Body of pancreas (tissue), 4 donors: Measurements from ENCODE around the gene KLHL7.

Experiments used
- CTCF ChIP-seq, 7 experiments: fragments of 450-650 bp in 4 of 7; fragments of 200-600 bp in 3 of 7; sonication (generic) in 3 of 7; IDR thresholded peaks; one replicate each; pipeline ENCODE4 v1.5.1; 2016 to 2019; ENCODE audit warnings: antibody characterized with exemption in 7 of 7
- POLR2A ChIP-seq, 3 donors: fragments of 450-650 bp; IDR thresholded peaks; one replicate each; pipeline ENCODE4 v1.6.1; 2016; ENCODE audit warnings: antibody characterized with exemption in 3 of 3, mild to moderate bottlenecking in 2 of 3

- TF ChIP-seq CTCF (IDR thresholded peaks at IDR 0.05) (no peak), POLR2A (IDR thresholded peaks at IDR 0.05) (no peak)
Observed at GRCh38 chr7:23093546-23093945, 12.0 kb upstream of the KLHL7 start.
